NCI-H1092 treated with DMSO at 0.1 percent for 48 hours (cell line): Measurements from ENCODE around the gene ADCY9.
A peak's percentile ranks its signal among the peaks of the same experiment; 100 is the strongest.
"Not testable (repeated sequence)": the region's sequence is repeated elsewhere in the genome, so short reads cannot be mapped to it uniquely, and the experiment has no call there.

Source experiments
- DNase-seq: peaks from one replicate; lab custom pipeline; 2025; lab: John Stamatoyannopoulos, UW

The ADCY9 gene

GRCh38 chr16:4093495-4094126 lies 22.6 kb downstream of the ADCY9 start:
- no peak for DNase-seq

GRCh38 chr16:4092547-4093265 lies 23.5 kb downstream of the ADCY9 start:
- no peak for DNase-seq

GRCh38 chr16:4091240-4092012 lies 24.8 kb downstream of the ADCY9 start:
- DNase-seq = peak; percentile 68

- no peak for DNase-seq
These were observed 25.8 kb downstream of the ADCY9 start for GRCh38 chr16:4090351-4090851.

GRCh38 chr16:4089811-4090301 lies 26.4 kb downstream of the ADCY9 start:
- DNase-seq = peak; percentile 80

GRCh38 chr16:4089251-4089810 lies 26.9 kb downstream of the ADCY9 start:
- no peak for DNase-seq

- no peak for DNase-seq
These were observed 28.2 kb downstream of the ADCY9 start for GRCh38 chr16:4087990-4088577.

- DNase-seq = no peak
These were observed 28.9 kb downstream of the ADCY9 start for GRCh38 chr16:4087099-4087885.

GRCh38 chr16:4086153-4086552 lies 30.1 kb downstream of the ADCY9 start:
- no peak for DNase-seq

GRCh38 chr16:4085405-4085970 lies 30.8 kb downstream of the ADCY9 start:
- no peak for DNase-seq

GRCh38 chr16:4083347-4083870 lies 32.8 kb downstream of the ADCY9 start:
- DNase-seq = no peak

- no peak for DNase-seq
These were observed 33.7 kb downstream of the ADCY9 start for GRCh38 chr16:4082474-4083044.

GRCh38 chr16:4081521-4082021 lies 34.7 kb downstream of the ADCY9 start:
- no peak for DNase-seq

- no peak for DNase-seq
These were observed 35.2 kb downstream of the ADCY9 start for GRCh38 chr16:4081047-4081446.

- no peak for DNase-seq
These were observed 39.0 kb downstream of the ADCY9 start for GRCh38 chr16:4077174-4077649.

- DNase-seq = no peak
These were observed 40.7 kb downstream of the ADCY9 start for GRCh38 chr16:4075534-4075933.

GRCh38 chr16:4073150-4073549 lies 43.1 kb downstream of the ADCY9 start:
- not testable (repeated sequence) for DNase-seq

- DNase-seq = no peak
These were observed 44.3 kb downstream of the ADCY9 start for GRCh38 chr16:4071686-4072561.

- DNase-seq = no peak
These were observed 45.3 kb downstream of the ADCY9 start for GRCh38 chr16:4070936-4071335.
